ENCODE data around the gene ACTN1.

DNA sequence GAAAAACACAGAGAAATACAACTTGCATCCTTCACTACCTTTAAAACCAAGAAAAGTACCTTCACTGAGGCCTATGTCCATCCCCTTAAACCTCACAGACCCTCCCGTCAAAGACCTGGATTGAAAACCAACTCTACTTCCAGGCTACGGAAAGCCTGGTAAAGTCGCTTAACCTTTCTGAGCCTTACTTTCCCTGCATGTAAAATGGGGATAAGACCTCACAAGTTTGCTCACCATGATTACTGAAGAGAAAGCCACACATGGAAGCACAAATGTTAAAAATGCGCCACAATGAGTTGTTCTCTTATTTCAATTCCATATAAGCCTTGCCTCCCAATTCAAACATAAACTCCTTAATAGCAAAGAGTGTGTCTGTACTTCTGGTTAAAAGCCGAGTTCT lies 8.4 kb downstream of the ACTN1 start:
- TF ChIP-seq, protein P1, sequence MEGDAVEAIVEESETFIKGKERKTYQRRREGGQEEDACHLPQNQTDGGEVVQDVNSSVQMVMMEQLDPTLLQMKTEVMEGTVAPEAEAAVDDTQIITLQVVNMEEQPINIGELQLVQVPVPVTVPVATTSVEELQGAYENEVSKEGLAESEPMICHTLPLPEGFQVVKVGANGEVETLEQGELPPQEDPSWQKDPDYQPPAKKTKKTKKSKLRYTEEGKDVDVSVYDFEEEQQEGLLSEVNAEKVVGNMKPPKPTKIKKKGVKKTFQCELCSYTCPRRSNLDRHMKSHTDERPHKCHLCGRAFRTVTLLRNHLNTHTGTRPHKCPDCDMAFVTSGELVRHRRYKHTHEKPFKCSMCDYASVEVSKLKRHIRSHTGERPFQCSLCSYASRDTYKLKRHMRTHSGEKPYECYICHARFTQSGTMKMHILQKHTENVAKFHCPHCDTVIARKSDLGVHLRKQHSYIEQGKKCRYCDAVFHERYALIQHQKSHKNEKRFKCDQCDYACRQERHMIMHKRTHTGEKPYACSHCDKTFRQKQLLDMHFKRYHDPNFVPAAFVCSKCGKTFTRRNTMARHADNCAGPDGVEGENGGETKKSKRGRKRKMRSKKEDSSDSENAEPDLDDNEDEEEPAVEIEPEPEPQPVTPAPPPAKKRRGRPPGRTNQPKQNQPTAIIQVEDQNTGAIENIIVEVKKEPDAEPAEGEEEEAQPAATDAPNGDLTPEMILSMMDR (IDR thresholded peaks at IDR 0.05), result no peak
- TF ChIP-seq POLR2AphosphoS5 (IDR thresholded peaks at IDR 0.05; ENCODE audit: low read depth, low read length) (no peak), TCF7L2 (IDR thresholded peaks at IDR 0.05; ENCODE audit: low read depth, low read length) (no peak), SIN3A (IDR thresholded peaks at IDR 0.05; ENCODE audit: borderline replicate concordance, insufficient read depth, low read depth, low read length) (no peak)
